HCT116 (cell line): ENCODE results near the gene PREPL. TPM values are rescaled to one million over a fixed set of nuclear protein-coding genes. Genes with fewer than 3 reads are reported as not detected.

Source experiments
- ATAC-seq: fragments of 200-7000 bp; cut with Tn5 transposase; 2 replicates; pipeline ENCODE4 v1.9.1; 2020; ENCODE audit warnings: mild to moderate bottlenecking, moderate library complexity
- BruUV-seq: library from RNA; stranded (reverse); fragments of 400-500 nt; replicated peaks from 2 replicates; lab custom pipeline; 2021; lab: Mats Ljungman, UMichigan
- CTCF ChIA-PET: fragments of 300-600 bp; sonication (Branson Sonifier 250); formaldehyde crosslinking; loops from one replicate; lab custom pipeline; 2021; ENCODE audit warnings: antibody characterized with exemption; lab: Charles Lee
- POLR2A ChIA-PET: fragments of 300-600, 350-600 bp; sonication (Branson Sonifier 250); formaldehyde crosslinking; loops from one replicate; lab custom pipeline; 2021; ENCODE audit warnings: antibody characterized with exemption; lab: Charles Lee
- RAD21 ChIA-PET, 2 experiments: fragments of 300-600 bp; sonication (Branson Sonifier 250); formaldehyde crosslinking; loops; one replicate each; lab custom pipeline; 2023; ENCODE audit warnings: low total read pairs in 2 of 2; ENCODE audit not compliant: uncharacterized antibody in 2 of 2, unreplicated experiment in 2 of 2, low non-redundant PET in 1 of 2; lab: Charles Lee
- DNase-seq: peaks from one replicate; pipeline ENCODE4 v3.0.0-alpha.2; 2010; ENCODE audit warnings: low read depth, low spot score
- H2AFZ ChIP-seq: fragments of 200-600 bp; shearing (Covaris generic), sonication (generic); 2 replicates; pipeline ENCODE4 v1.6.1; 2017; ENCODE audit warnings: low read depth, mixed run types, mixed read lengths, antibody characterized with exemption, low read length; ENCODE audit not compliant: poor library complexity, severe bottlenecking
- H3K27ac ChIP-seq: 2 replicates; pipeline ENCODE4 v1.5.1; 2012; ENCODE audit warnings: low read depth, low read length
- H3K27me3 ChIP-seq: fragments of 200-600 bp; sonication (generic); 2 replicates; pipeline ENCODE4 v1.6.1; 2016; ENCODE audit warnings: mixed run types, low read length, mixed read lengths; ENCODE audit not compliant: insufficient read depth
- H3K36me3 ChIP-seq, 2 experiments: fragments of 200-500 bp in 1 of 2; fragments of 200-600 bp in 1 of 2; sonication (Bioruptor generic) in 1 of 2; sonication (generic) in 1 of 2; 2 replicates each; pipeline versions ENCODE4 v1.5.1 to v1.6.1; 2014 to 2016; ENCODE audit warnings: low read length in 2 of 2, inconsistent platforms in 1 of 2, mixed read lengths in 1 of 2, mixed run types in 1 of 2; ENCODE audit not compliant: insufficient read depth in 2 of 2, control insufficient read depth in 1 of 2
- H3K4me1 ChIP-seq, 2 experiments: fragments of 200-600 bp in 1 of 2; sonication (generic) in 1 of 2; 2 replicates each; pipeline versions ENCODE4 v1.5.1 to v1.6.1; 2012 to 2017; ENCODE audit warnings: low read length in 2 of 2, inconsistent platforms in 1 of 2, mild to moderate bottlenecking in 1 of 2, mixed read lengths in 1 of 2, mixed run types in 1 of 2, moderate library complexity in 1 of 2; ENCODE audit not compliant: insufficient read depth in 2 of 2, control insufficient read depth in 1 of 2
- H3K4me2 ChIP-seq: fragments of 200-600 bp; sonication (generic); 2 replicates; pipeline ENCODE4 v1.6.1; 2017; ENCODE audit warnings: mixed run types, low read length, mixed read lengths
- H3K4me3 ChIP-seq, 2 experiments: fragments of 200-600 bp in 1 of 2; sonication (generic) in 1 of 2; replicated peaks in 1 of 2; 2 replicates each; pipeline ENCODE4 v1.5.1; 2011 to 2016; ENCODE audit warnings: low read length in 2 of 2, control low read depth in 1 of 2, low read depth in 1 of 2, mild to moderate bottlenecking in 1 of 2, mixed read lengths in 1 of 2, mixed run types in 1 of 2
- H3K79me2 ChIP-seq: fragments of 200-600 bp; sonication (generic); 2 replicates; pipeline ENCODE4 v1.6.1; 2017; ENCODE audit warnings: mild to moderate bottlenecking, mixed run types, low read length, moderate library complexity, mixed read lengths; ENCODE audit not compliant: insufficient read depth
- H3K9ac ChIP-seq: fragments of 200-600 bp; sonication (generic); 2 replicates; pipeline ENCODE4 v1.6.1; 2016; ENCODE audit warnings: low read length, mixed read lengths
- H3K9me2 ChIP-seq: fragments of 200-600 bp; sonication (generic), shearing (Covaris generic); 2 replicates; pipeline ENCODE4 v1.6.1; 2017; ENCODE audit warnings: mixed run types, mild to moderate bottlenecking, moderate library complexity; ENCODE audit not compliant: insufficient read depth
- H3K9me3 ChIP-seq, 2 experiments: fragments of 200-500 bp in 1 of 2; fragments of 200-600 bp in 1 of 2; sonication (Bioruptor generic) in 1 of 2; sonication (generic) in 1 of 2; 2 replicates each; pipeline ENCODE4 v1.6.1; 2014 to 2017; ENCODE audit warnings: low read length in 2 of 2, mixed read lengths in 2 of 2, inconsistent platforms in 1 of 2, low read depth in 1 of 2, mild to moderate bottlenecking in 1 of 2, mixed run types in 1 of 2, moderate library complexity in 1 of 2; ENCODE audit not compliant: control insufficient read depth in 1 of 2, insufficient read depth in 1 of 2
- H4K20me1 ChIP-seq: fragments of 200-600 bp; sonication (generic), shearing (Covaris generic); 2 replicates; pipeline ENCODE4 v1.6.1; 2017; ENCODE audit warnings: mixed run types, mild to moderate bottlenecking, moderate library complexity; ENCODE audit not compliant: insufficient read depth
- CBX3 ChIP-seq: IDR thresholded peaks from 2 replicates; pipeline ENCODE4 v1.6.1; 2012; ENCODE audit warnings: low read depth
- CEBPB ChIP-seq: IDR thresholded peaks from 2 replicates; pipeline ENCODE4 v1.6.1; 2012; ENCODE audit warnings: low read depth
- EGR1 ChIP-seq: IDR thresholded peaks from 2 replicates; pipeline ENCODE4 v1.6.1; 2012; ENCODE audit warnings: low read depth
- EZH2 ChIP-seq: fragments of 200-600 bp; sonication (generic); IDR thresholded peaks from 2 replicates; pipeline ENCODE4 v1.6.1; 2017; ENCODE audit warnings: antibody characterized with exemption, mixed run types
- EZH2phosphoT487 ChIP-seq: fragments of 200-600 bp; IDR thresholded peaks from 2 replicates; pipeline ENCODE4 v1.6.1; 2018; ENCODE audit warnings: antibody characterized with exemption, borderline replicate concordance
- FOSL1 ChIP-seq: IDR thresholded peaks from 2 replicates; pipeline ENCODE4 v1.6.1; 2012; ENCODE audit warnings: low read depth
- JUND ChIP-seq: IDR thresholded peaks from 2 replicates; pipeline ENCODE4 v1.6.1; 2012
- POLR2A ChIP-seq: IDR thresholded peaks from 2 replicates; pipeline ENCODE4 v1.7.0; 2011; ENCODE audit warnings: borderline replicate concordance; ENCODE audit not compliant: insufficient read depth, insufficient read length; ENCODE audit errors: extremely low read depth
- POLR2AphosphoS5 ChIP-seq: IDR thresholded peaks from 2 replicates; pipeline ENCODE4 v1.6.1; 2011; ENCODE audit warnings: mild to moderate bottlenecking, low read depth, low read length, moderate library complexity
- RAD21 ChIP-seq: IDR thresholded peaks from 2 replicates; pipeline ENCODE4 v1.6.1; 2012; ENCODE audit warnings: low read depth, mild to moderate bottlenecking
- SIN3A ChIP-seq: IDR thresholded peaks from 2 replicates; pipeline ENCODE4 v1.6.1; 2012; ENCODE audit warnings: low read depth
- SP1 ChIP-seq: IDR thresholded peaks from 2 replicates; pipeline ENCODE4 v1.6.1; 2012; ENCODE audit warnings: low read depth
- SRF ChIP-seq: IDR thresholded peaks from 2 replicates; pipeline ENCODE4 v1.6.1; 2012; ENCODE audit warnings: low read depth
- TCF7L2 ChIP-seq: IDR thresholded peaks from 2 replicates; pipeline ENCODE4 v1.7.0; 2011; ENCODE audit warnings: borderline replicate concordance, inconsistent platforms; ENCODE audit not compliant: insufficient read depth, insufficient read length; ENCODE audit errors: extremely low read depth
- YY1 ChIP-seq: IDR thresholded peaks from 2 replicates; pipeline ENCODE4 v1.6.1; 2011; ENCODE audit warnings: low read length, low read depth, moderate library complexity, mild to moderate bottlenecking; ENCODE audit not compliant: insufficient replicate concordance; ENCODE audit errors: extremely low read depth
- ZFX ChIP-seq: fragments of 450-650 bp; IDR thresholded peaks from 2 replicates; pipeline ENCODE4 v1.6.1; 2017
- intact Hi-C: fragments of 100-400 bp; cut with micrococcal nuclease; formaldehyde crosslinking; loops from 2 replicates; pipeline ENCODE4 v1.10.0; 2022
- total RNA-seq: library from RNA; stranded (reverse); gene quantifications from one replicate; pipeline ENCODE4 v1.2.1, GENCODE V29; 2021; ENCODE audit not compliant: unreplicated experiment
- TF ChIP-seq, protein P1 (sequence below), 3 experiments: fragments of 200-600 bp in 1 of 3; sonication (generic) in 1 of 3; IDR thresholded peaks in 2 of 3; conservative IDR thresholded peaks in 1 of 3; 2 replicates each; pipeline ENCODE4 v1.5.1; 2012 to 2017; ENCODE audit warnings: low read depth in 2 of 3, low read length in 2 of 3, antibody characterized with exemption in 1 of 3, borderline replicate concordance in 1 of 3, control low read depth in 1 of 3, mild to moderate bottlenecking in 1 of 3, mixed read lengths in 1 of 3, mixed run types in 1 of 3, moderate library complexity in 1 of 3; ENCODE audit not compliant: insufficient read depth in 1 of 3
- TF ChIP-seq, protein P2 (sequence below): IDR thresholded peaks from 2 replicates; pipeline ENCODE4 v1.6.1; 2012
- TF ChIP-seq, protein P3 (sequence below): IDR thresholded peaks from 2 replicates; pipeline ENCODE4 v1.6.1; 2012; ENCODE audit warnings: low read depth

The PREPL gene
- total RNA-seq, 1 experiment from 2014 or later = 31.1 TPM

DNA sequence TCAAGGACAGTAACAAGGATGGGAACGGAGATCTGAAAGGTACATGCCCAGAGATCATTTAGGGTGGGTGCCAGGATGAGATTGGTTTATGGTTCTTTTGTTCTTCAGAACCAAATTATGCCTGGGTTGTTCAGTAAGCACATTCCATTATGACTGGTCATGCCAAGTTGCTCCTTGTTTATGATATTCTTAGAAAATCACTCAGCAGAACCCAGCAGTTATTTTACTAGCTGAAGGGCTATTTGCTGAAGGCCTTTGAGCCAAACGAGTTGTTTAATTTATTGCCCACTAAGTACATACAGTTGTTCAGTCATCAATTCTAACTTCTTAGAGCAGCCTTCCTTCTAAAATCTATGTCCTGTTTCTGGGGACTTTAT, 85.4 kb downstream of the PREPL start:
- ChIA-PET CTCF (interaction anchor here (1.7 kb wide), 1 partner anchor 32 kb away, joined by 3 read pairs; no protein-coding TSS in a partner anchor), POLR2A (no interaction called here), RAD21 (no interaction called here)
- Histone ChIP-seq H3K79me2 (no peaks in the 10 kb centered on the region), H3K4me2 (no peak overlapping the region), H3K4me3 (no peak overlapping the region), H2AFZ (no peak overlapping the region), H3K9me3 (no peaks in the 10 kb centered on the region), H3K27ac (no peak overlapping the region), H3K4me1 (no peaks in the 10 kb centered on the region), H4K20me1 (no peaks in the 10 kb centered on the region), H3K36me3 (no peaks in the 10 kb centered on the region), H3K9me2 (no peaks in the 10 kb centered on the region), H3K27me3 (no peaks in the 10 kb centered on the region), H3K9ac (no peak overlapping the region)
- DNase-seq (no peak), ATAC-seq (no peak)
- TF ChIP-seq TCF7L2 = no peak
- no peak for TF ChIP-seq SP1
- no peak for TF ChIP-seq CBX3
- TF ChIP-seq EZH2phosphoT487 = no peak
- TF ChIP-seq SIN3A = no peak
- no peak for TF ChIP-seq EZH2
- TF ChIP-seq POLR2A = no peak
- TF ChIP-seq YY1 = no peak
- TF ChIP-seq, protein P1, sequence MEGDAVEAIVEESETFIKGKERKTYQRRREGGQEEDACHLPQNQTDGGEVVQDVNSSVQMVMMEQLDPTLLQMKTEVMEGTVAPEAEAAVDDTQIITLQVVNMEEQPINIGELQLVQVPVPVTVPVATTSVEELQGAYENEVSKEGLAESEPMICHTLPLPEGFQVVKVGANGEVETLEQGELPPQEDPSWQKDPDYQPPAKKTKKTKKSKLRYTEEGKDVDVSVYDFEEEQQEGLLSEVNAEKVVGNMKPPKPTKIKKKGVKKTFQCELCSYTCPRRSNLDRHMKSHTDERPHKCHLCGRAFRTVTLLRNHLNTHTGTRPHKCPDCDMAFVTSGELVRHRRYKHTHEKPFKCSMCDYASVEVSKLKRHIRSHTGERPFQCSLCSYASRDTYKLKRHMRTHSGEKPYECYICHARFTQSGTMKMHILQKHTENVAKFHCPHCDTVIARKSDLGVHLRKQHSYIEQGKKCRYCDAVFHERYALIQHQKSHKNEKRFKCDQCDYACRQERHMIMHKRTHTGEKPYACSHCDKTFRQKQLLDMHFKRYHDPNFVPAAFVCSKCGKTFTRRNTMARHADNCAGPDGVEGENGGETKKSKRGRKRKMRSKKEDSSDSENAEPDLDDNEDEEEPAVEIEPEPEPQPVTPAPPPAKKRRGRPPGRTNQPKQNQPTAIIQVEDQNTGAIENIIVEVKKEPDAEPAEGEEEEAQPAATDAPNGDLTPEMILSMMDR (IDR thresholded peaks at IDR 0.05 in 2 of 3, conservative IDR thresholded peaks at IDR 0.05 in 1 of 3; ENCODE audit: borderline replicate concordance in 1 of 3, insufficient read depth in 1 of 3, low read depth in 2 of 3, low read length in 2 of 3) = no peak
- no peak for TF ChIP-seq EGR1
- no peak for TF ChIP-seq SRF
- no peak for TF ChIP-seq JUND
- TF ChIP-seq FOSL1 = no peak
- TF ChIP-seq RAD21 = no peak
- TF ChIP-seq CEBPB = no peak
- TF ChIP-seq POLR2AphosphoS5 = no peak
- TF ChIP-seq, protein P2, sequence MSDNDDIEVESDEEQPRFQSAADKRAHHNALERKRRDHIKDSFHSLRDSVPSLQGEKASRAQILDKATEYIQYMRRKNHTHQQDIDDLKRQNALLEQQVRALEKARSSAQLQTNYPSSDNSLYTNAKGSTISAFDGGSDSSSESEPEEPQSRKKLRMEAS = no peak
- TF ChIP-seq, protein P3, sequence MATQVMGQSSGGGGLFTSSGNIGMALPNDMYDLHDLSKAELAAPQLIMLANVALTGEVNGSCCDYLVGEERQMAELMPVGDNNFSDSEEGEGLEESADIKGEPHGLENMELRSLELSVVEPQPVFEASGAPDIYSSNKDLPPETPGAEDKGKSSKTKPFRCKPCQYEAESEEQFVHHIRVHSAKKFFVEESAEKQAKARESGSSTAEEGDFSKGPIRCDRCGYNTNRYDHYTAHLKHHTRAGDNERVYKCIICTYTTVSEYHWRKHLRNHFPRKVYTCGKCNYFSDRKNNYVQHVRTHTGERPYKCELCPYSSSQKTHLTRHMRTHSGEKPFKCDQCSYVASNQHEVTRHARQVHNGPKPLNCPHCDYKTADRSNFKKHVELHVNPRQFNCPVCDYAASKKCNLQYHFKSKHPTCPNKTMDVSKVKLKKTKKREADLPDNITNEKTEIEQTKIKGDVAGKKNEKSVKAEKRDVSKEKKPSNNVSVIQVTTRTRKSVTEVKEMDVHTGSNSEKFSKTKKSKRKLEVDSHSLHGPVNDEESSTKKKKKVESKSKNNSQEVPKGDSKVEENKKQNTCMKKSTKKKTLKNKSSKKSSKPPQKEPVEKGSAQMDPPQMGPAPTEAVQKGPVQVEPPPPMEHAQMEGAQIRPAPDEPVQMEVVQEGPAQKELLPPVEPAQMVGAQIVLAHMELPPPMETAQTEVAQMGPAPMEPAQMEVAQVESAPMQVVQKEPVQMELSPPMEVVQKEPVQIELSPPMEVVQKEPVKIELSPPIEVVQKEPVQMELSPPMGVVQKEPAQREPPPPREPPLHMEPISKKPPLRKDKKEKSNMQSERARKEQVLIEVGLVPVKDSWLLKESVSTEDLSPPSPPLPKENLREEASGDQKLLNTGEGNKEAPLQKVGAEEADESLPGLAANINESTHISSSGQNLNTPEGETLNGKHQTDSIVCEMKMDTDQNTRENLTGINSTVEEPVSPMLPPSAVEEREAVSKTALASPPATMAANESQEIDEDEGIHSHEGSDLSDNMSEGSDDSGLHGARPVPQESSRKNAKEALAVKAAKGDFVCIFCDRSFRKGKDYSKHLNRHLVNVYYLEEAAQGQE = no peak
- no peak for TF ChIP-seq ZFX
- no TSS peak for BruUV-seq
- intact Hi-C loops = no loop called here
